Astrocyte (in vitro differentiated cells and primary cell): ENCODE data around the gene THBS1. TPM values are rescaled to one million over a fixed set of nuclear protein-coding genes. Genes with fewer than 3 reads are reported as not detected.
A peak's percentile ranks its signal among the peaks of the same experiment; 100 is the strongest.

Source experiments
- DNase-seq: peaks from one replicate; pipeline ENCODE4 v3.0.0-alpha.2; 2010; ENCODE audit warnings: low read depth
- FAIRE-seq: peaks from 2 replicates; lab custom pipeline; 2011; peaks lifted over from hg19 to GRCh38; lab: Jason Lieb, UNC
- H2AFZ ChIP-seq: 2 replicates; pipeline ENCODE4 v1.6.0; 2012; ENCODE audit warnings: low read depth, low read length, inconsistent platforms
- H3K27ac ChIP-seq: 2 replicates; pipeline ENCODE4 v1.5.1; 2011; ENCODE audit warnings: low read depth, low read length, inconsistent platforms
- H3K27me3 ChIP-seq: 2 replicates; pipeline ENCODE4 v1.6.0; 2011; ENCODE audit warnings: low read length, inconsistent platforms; ENCODE audit not compliant: insufficient read depth
- H3K36me3 ChIP-seq: 2 replicates; pipeline ENCODE4 v1.5.1; 2011; ENCODE audit warnings: low read length, inconsistent platforms; ENCODE audit not compliant: insufficient read depth
- H3K4me1 ChIP-seq: 2 replicates; pipeline ENCODE4 v1.5.1; 2011; ENCODE audit warnings: low read length, inconsistent platforms; ENCODE audit not compliant: insufficient read depth
- H3K4me2 ChIP-seq: 2 replicates; pipeline ENCODE4 v1.6.0; 2012; ENCODE audit warnings: low read length, inconsistent platforms
- H3K4me3 ChIP-seq: 2 replicates; pipeline ENCODE4 v1.5.1; 2011; ENCODE audit warnings: low read depth, mild to moderate bottlenecking, low read length, inconsistent platforms; ENCODE audit not compliant: insufficient read depth
- H3K79me2 ChIP-seq: 2 replicates; pipeline ENCODE4 v1.6.0; 2012; ENCODE audit warnings: mild to moderate bottlenecking, low read length, inconsistent platforms; ENCODE audit not compliant: insufficient read depth
- H3K9ac ChIP-seq: 2 replicates; pipeline ENCODE4 v1.6.0; 2012; ENCODE audit warnings: mild to moderate bottlenecking, low read length, inconsistent platforms
- H3K9me3 ChIP-seq: 2 replicates; pipeline ENCODE4 v1.5.1; 2012; ENCODE audit warnings: low read depth, mild to moderate bottlenecking, low read length, inconsistent platforms; ENCODE audit not compliant: insufficient read depth
- H4K20me1 ChIP-seq: 2 replicates; pipeline ENCODE4 v1.6.0; 2012; ENCODE audit warnings: low read length, inconsistent platforms; ENCODE audit not compliant: insufficient read depth
- H3K27ac Mint-ChIP-seq: one replicate; pipeline ENCODE4 v1.8.0; 2021; ENCODE audit warnings: mild to moderate bottlenecking, mixed read lengths; ENCODE audit not compliant: unreplicated experiment
- H3K27me3 Mint-ChIP-seq: one replicate; pipeline ENCODE4 v1.8.0; 2021; ENCODE audit warnings: low read depth, mixed read lengths; ENCODE audit not compliant: unreplicated experiment
- H3K36me3 Mint-ChIP-seq: one replicate; pipeline ENCODE4 v1.8.0; 2021; ENCODE audit warnings: low read depth, mixed read lengths; ENCODE audit not compliant: unreplicated experiment
- H3K4me1 Mint-ChIP-seq: one replicate; pipeline ENCODE4 v1.8.0; 2021; ENCODE audit warnings: low read depth, mixed read lengths; ENCODE audit not compliant: unreplicated experiment
- H3K4me3 Mint-ChIP-seq: one replicate; pipeline ENCODE4 v1.8.0; 2021; ENCODE audit warnings: mild to moderate bottlenecking, moderate library complexity, mixed read lengths; ENCODE audit not compliant: unreplicated experiment
- H3K9me3 Mint-ChIP-seq: one replicate; pipeline ENCODE4 v1.8.0; 2021; ENCODE audit warnings: mild to moderate bottlenecking, mixed read lengths; ENCODE audit not compliant: unreplicated experiment
- EZH2 ChIP-seq: IDR thresholded peaks from 2 replicates; pipeline ENCODE4 v1.6.1; 2012; ENCODE audit warnings: mild to moderate bottlenecking, low read length, inconsistent platforms; ENCODE audit not compliant: insufficient read depth
- total RNA-seq: library from RNA; stranded (reverse); gene quantifications from 2 replicates; pipeline ENCODE4 v1.2.1, GENCODE V29; 2021
- TF ChIP-seq, protein P1 (sequence below): IDR thresholded peaks from 2 replicates; pipeline ENCODE4 v1.5.1; 2011; ENCODE audit warnings: low read depth, mild to moderate bottlenecking, inconsistent platforms, low read length, moderate library complexity; ENCODE audit not compliant: insufficient read depth

The THBS1 gene
- total RNA-seq, 1 donor from 2014 or later = 720 TPM

GRCh38 chr15:39578851-39579486 is 1.9 kb upstream of the THBS1 start:
- Histone ChIP-seq H3K9ac (peak overlapping the region; percentile 96), H3K27ac (peak overlapping the region; percentile 97), H3K79me2 (peaks cover 32% of the 10 kb centered on the region), H2AFZ (peak overlapping the region; percentile 53), H3K4me1 (peaks cover 38% of the 10 kb centered on the region), H4K20me1 (peaks cover 30% of the 10 kb centered on the region), H3K27me3 (no peaks in the 10 kb centered on the region), H3K4me2 (peak overlapping the region; percentile 94), H3K4me3 (peak overlapping the region; percentile 94), H3K9me3 (no peaks in the 10 kb centered on the region), H3K36me3 (peaks cover 17% of the 10 kb centered on the region)
- peak overlapping the region; percentile 85 for H3K4me3 Mint-ChIP-seq
- no peaks in the 10 kb centered on the region for H3K27me3 Mint-ChIP-seq
- peaks cover 7% of the 10 kb centered on the region for H3K36me3 Mint-ChIP-seq
- no peak for DNase-seq
- H3K4me1 Mint-ChIP-seq = peaks cover 27% of the 10 kb centered on the region
- TF ChIP-seq, protein P1, sequence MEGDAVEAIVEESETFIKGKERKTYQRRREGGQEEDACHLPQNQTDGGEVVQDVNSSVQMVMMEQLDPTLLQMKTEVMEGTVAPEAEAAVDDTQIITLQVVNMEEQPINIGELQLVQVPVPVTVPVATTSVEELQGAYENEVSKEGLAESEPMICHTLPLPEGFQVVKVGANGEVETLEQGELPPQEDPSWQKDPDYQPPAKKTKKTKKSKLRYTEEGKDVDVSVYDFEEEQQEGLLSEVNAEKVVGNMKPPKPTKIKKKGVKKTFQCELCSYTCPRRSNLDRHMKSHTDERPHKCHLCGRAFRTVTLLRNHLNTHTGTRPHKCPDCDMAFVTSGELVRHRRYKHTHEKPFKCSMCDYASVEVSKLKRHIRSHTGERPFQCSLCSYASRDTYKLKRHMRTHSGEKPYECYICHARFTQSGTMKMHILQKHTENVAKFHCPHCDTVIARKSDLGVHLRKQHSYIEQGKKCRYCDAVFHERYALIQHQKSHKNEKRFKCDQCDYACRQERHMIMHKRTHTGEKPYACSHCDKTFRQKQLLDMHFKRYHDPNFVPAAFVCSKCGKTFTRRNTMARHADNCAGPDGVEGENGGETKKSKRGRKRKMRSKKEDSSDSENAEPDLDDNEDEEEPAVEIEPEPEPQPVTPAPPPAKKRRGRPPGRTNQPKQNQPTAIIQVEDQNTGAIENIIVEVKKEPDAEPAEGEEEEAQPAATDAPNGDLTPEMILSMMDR = peak; percentile 24
- no peak for TF ChIP-seq EZH2
- H3K9me3 Mint-ChIP-seq = peaks cover 6% of the 10 kb centered on the region
- FAIRE-seq = peak; percentile 89
- peak overlapping the region; percentile 100 for H3K27ac Mint-ChIP-seq

- Mint-ChIP-seq H3K4me1 (peaks cover 33% of the 10 kb centered on the region), H3K36me3 (peaks cover 7% of the 10 kb centered on the region), H3K4me3 (peak overlapping the region; percentile 85), H3K27ac (peak overlapping the region; percentile 100), H3K27me3 (no peaks in the 10 kb centered on the region), H3K9me3 (peaks cover 6% of the 10 kb centered on the region)
- peaks cover 23% of the 10 kb centered on the region for H3K36me3 ChIP-seq
- peaks cover 36% of the 10 kb centered on the region for H4K20me1 ChIP-seq
- H3K4me1 ChIP-seq = peaks cover 44% of the 10 kb centered on the region
- DNase-seq (peak; percentile 94), FAIRE-seq (no peak)
- H3K9me3 ChIP-seq = no peaks in the 10 kb centered on the region
- TF ChIP-seq, protein P1 = no peak
- no peak for TF ChIP-seq EZH2
- no peaks in the 10 kb centered on the region for H3K27me3 ChIP-seq
- H2AFZ ChIP-seq = peak overlapping the region; percentile 53
- H3K27ac ChIP-seq = peak overlapping the region; percentile 97
- H3K4me3 ChIP-seq = peak overlapping the region; percentile 94
- H3K4me2 ChIP-seq = peak overlapping the region; percentile 94
- H3K79me2 ChIP-seq = peaks cover 38% of the 10 kb centered on the region
- H3K9ac ChIP-seq = peak overlapping the region; percentile 96
Observed at GRCh38 chr15:39579487-39580116, 1.3 kb upstream of the THBS1 start.
